Thymus (tissue), 11 donors: ENCODE measurements around the gene CACNA1B. TPM values are rescaled to one million over a fixed set of nuclear protein-coding genes. Genes with fewer than 3 reads are reported as not detected.

Source experiments
- DNase-seq, 9 donors: peaks; one replicate each; pipeline ENCODE4 v3.0.0-alpha.2; 2013; ENCODE audit warnings: low spot score in 9 of 9, low read depth in 6 of 9, missing footprints in 1 of 9
- H3K27ac ChIP-seq, 2 donors: one replicate each; pipeline ENCODE4 v1.5.1; 2013; ENCODE audit warnings: control low read depth in 1 of 2, low read depth in 1 of 2, low read length in 1 of 2, mild to moderate bottlenecking in 1 of 2, moderate library complexity in 1 of 2
- H3K27me3 ChIP-seq, 2 donors: one replicate each; pipeline ENCODE4 v1.5.1; 2013; ENCODE audit warnings: low read length in 1 of 2; ENCODE audit not compliant: control insufficient read depth in 2 of 2, insufficient read depth in 1 of 2
- H3K36me3 ChIP-seq, 2 donors: one replicate each; pipeline ENCODE4 v1.5.1; 2013; ENCODE audit warnings: low read length in 1 of 2, mild to moderate bottlenecking in 1 of 2, moderate library complexity in 1 of 2; ENCODE audit not compliant: control insufficient read depth in 2 of 2, insufficient read depth in 2 of 2
- H3K4me1 ChIP-seq, 2 donors: one replicate each; pipeline ENCODE4 v1.5.1; 2013; ENCODE audit warnings: low read length in 2 of 2; ENCODE audit not compliant: control insufficient read depth in 2 of 2, insufficient read depth in 2 of 2
- H3K4me3 ChIP-seq, 2 donors: one replicate each; pipeline ENCODE4 v1.5.1; 2013; ENCODE audit warnings: low read length in 2 of 2, control low read depth in 1 of 2, mild to moderate bottlenecking in 1 of 2
- H3K9me3 ChIP-seq, 2 donors: one replicate each; pipeline ENCODE4 v1.5.1; 2013; ENCODE audit warnings: low read length in 1 of 2, mild to moderate bottlenecking in 1 of 2; ENCODE audit not compliant: control insufficient read depth in 2 of 2, insufficient read depth in 1 of 2
- WGBS: extraction: QIAGEN DNeasy Blood & Tissue Kit; methylation state at CpG from one replicate; pipeline ENCODE4 v1.1.7; 2013; 5-methylcytosine and 5-hydroxymethylcytosine counted together
- polyA plus RNA-seq: library from polyadenylated mRNA; stranded (reverse); fragments of 200-250 nt; gene quantifications from one replicate; pipeline ENCODE4 v1.2.3, GENCODE V29; 2013
- total RNA-seq: library from RNA; stranded (reverse); fragments of 120-200 nt; gene quantifications from one replicate; pipeline ENCODE4 v1.2.4, GENCODE V29; 2013
- donor health status: healthy.

Gene CACNA1B
- total and polyA plus RNA-seq, 2 donors = 0.11 to 1.1 TPM

- Histone ChIP-seq H3K36me3 (no peaks in the 10 kb centered on the region), H3K9me3 (peaks cover 0 to 3% of the 10 kb centered on the region in 2 donors), H3K4me1 (no peaks in the 10 kb centered on the region), H3K27ac (no peak overlapping the region), H3K4me3 (no peak overlapping the region), H3K27me3 (no peaks in the 10 kb centered on the region)
- DNase-seq = no peak
- 89% methylated on average over 10 of the region's 10 CpGs for WGBS
Observed at GRCh38 chr9:137953683-137954438, 76.3 kb downstream of the CACNA1B start.

GRCh38 chr9:137955224-137955570 is 77.6 kb downstream of the CACNA1B start:
- Histone ChIP-seq H3K36me3 (no peaks in the 10 kb centered on the region), H3K27me3 (no peaks in the 10 kb centered on the region), H3K9me3 (no peaks in the 10 kb centered on the region), H3K4me1 (no peaks in the 10 kb centered on the region), H3K4me3 (no peak overlapping the region), H3K27ac (no peak overlapping the region)
- WGBS = 73% methylated on average over 5 of the region's 5 CpGs
- no peak for DNase-seq

- no peak for DNase-seq
- no peak overlapping the region for H3K27ac ChIP-seq
- no peaks in the 10 kb centered on the region for H3K27me3 ChIP-seq
- no peaks in the 10 kb centered on the region for H3K4me1 ChIP-seq
- 95% methylated on average over 14 of the region's 14 CpGs for WGBS
- no peaks in the 10 kb centered on the region for H3K36me3 ChIP-seq
- no peak overlapping the region for H3K4me3 ChIP-seq
- H3K9me3 ChIP-seq = no peaks in the 10 kb centered on the region
Observed at GRCh38 chr9:137955586-137955985, 78.0 kb downstream of the CACNA1B start.

- Histone ChIP-seq H3K9me3 (no peaks in the 10 kb centered on the region), H3K4me3 (no peak overlapping the region), H3K27me3 (no peaks in the 10 kb centered on the region), H3K36me3 (no peaks in the 10 kb centered on the region), H3K27ac (no peak overlapping the region), H3K4me1 (no peaks in the 10 kb centered on the region)
- 91% methylated on average over 9 of the region's 9 CpGs for WGBS
- DNase-seq = no peak
Observed at GRCh38 chr9:137956039-137956438, 78.5 kb downstream of the CACNA1B start.

- DNase-seq = no peak
- no peaks in the 10 kb centered on the region for H3K36me3 ChIP-seq
- H3K4me3 ChIP-seq = no peak overlapping the region
- no peaks in the 10 kb centered on the region for H3K4me1 ChIP-seq
- no peaks in the 10 kb centered on the region for H3K9me3 ChIP-seq
- no peak overlapping the region for H3K27ac ChIP-seq
- WGBS = 85% methylated on average over 15 of the region's 15 CpGs
- H3K27me3 ChIP-seq = no peaks in the 10 kb centered on the region
Observed at GRCh38 chr9:137956688-137957385, 79.3 kb downstream of the CACNA1B start.

GRCh38 chr9:137959641-137960411 is 82.2 kb downstream of the CACNA1B start:
- Histone ChIP-seq H3K4me3 (no peak overlapping the region), H3K36me3 (no peaks in the 10 kb centered on the region), H3K4me1 (no peaks in the 10 kb centered on the region), H3K27me3 (no peaks in the 10 kb centered on the region), H3K9me3 (no peaks in the 10 kb centered on the region), H3K27ac (no peak overlapping the region)
- DNase-seq = no peak
- WGBS = 93% methylated on average over 36 of the region's 36 CpGs

- WGBS = 82% methylated on average over 11 of the region's 11 CpGs
- Histone ChIP-seq H3K9me3 (no peaks in the 10 kb centered on the region), H3K4me3 (no peak overlapping the region), H3K4me1 (no peaks in the 10 kb centered on the region), H3K27me3 (no peaks in the 10 kb centered on the region), H3K27ac (no peak overlapping the region), H3K36me3 (no peaks in the 10 kb centered on the region)
- no peak for DNase-seq
Observed at GRCh38 chr9:137960496-137960895, 82.9 kb downstream of the CACNA1B start.

- Histone ChIP-seq H3K9me3 (no peaks in the 10 kb centered on the region), H3K4me3 (no peak overlapping the region), H3K36me3 (no peaks in the 10 kb centered on the region), H3K4me1 (no peaks in the 10 kb centered on the region), H3K27me3 (no peaks in the 10 kb centered on the region), H3K27ac (no peak overlapping the region)
- no peak for DNase-seq
- 95% methylated on average over 6 of the region's 6 CpGs for WGBS
Observed at GRCh38 chr9:137963525-137963924, 85.9 kb downstream of the CACNA1B start.

- H3K27ac ChIP-seq = no peak overlapping the region
- H3K9me3 ChIP-seq = no peaks in the 10 kb centered on the region
- no peak overlapping the region for H3K4me3 ChIP-seq
- no peaks in the 10 kb centered on the region for H3K27me3 ChIP-seq
- no peaks in the 10 kb centered on the region for H3K4me1 ChIP-seq
- no peak for DNase-seq
- H3K36me3 ChIP-seq = no peaks in the 10 kb centered on the region
- 95% methylated on average over 9 of the region's 9 CpGs for WGBS
Observed at GRCh38 chr9:137965177-137965795, 87.7 kb downstream of the CACNA1B start.
